GM13976 (cell line): Measurements from ENCODE around the gene BLTP2.
"Not testable (repeated sequence)": the region's sequence is repeated elsewhere in the genome, so short reads cannot be mapped to it uniquely, and the experiment has no call there.

Source experiments
- DNase-seq: peaks from one replicate; pipeline ENCODE4 v3.0.0; 2012; ENCODE audit warnings: low spot score
- CTCF ChIP-seq: IDR thresholded peaks from 2 replicates; pipeline ENCODE4 v1.5.1; 2012; ENCODE audit warnings: borderline replicate concordance, mild to moderate bottlenecking; ENCODE audit not compliant: insufficient read depth; ENCODE audit errors: extremely low read depth, missing control alignments, control extremely low read depth
- in situ Hi-C: fragments of 300-500 bp; cut with MboI; formaldehyde crosslinking; loops from one replicate; pipeline ENCODE4 v1.12.0; 2022; ENCODE audit warnings: low sequenced_read_pairs, mixed read lengths, inconsistent platforms; ENCODE audit not compliant: unreplicated experiment

Gene BLTP2

GRCh38 chr17:28663723-28664122 is 18.8 kb upstream of the BLTP2 start:
- in situ Hi-C loops, result no loop called here
- DNase-seq, result no peak
- TF ChIP-seq CTCF, result no peak

- in situ Hi-C loops, result no loop called here
- TF ChIP-seq CTCF, result no peak
- no peak for DNase-seq
Observed at GRCh38 chr17:28662527-28662829, 17.5 kb upstream of the BLTP2 start.

- in situ Hi-C loops, result no loop called here
- no peak for TF ChIP-seq CTCF
- DNase-seq, result peak; percentile 94
Observed at GRCh38 chr17:28661635-28662526, 16.9 kb upstream of the BLTP2 start, which contains the start of the genes SDF2 and SUPT6H. Gene SDF2 (minus strand): TSS chr17:28661906. CDS start chr17:28661876, 30 bp downstream. Gene SUPT6H (plus strand): TSS chr17:28662205. CDS start chr17:28673402, 11,197 bp downstream.

- in situ Hi-C loops, DNase-seq: not testable (repeated sequence)
Observed at GRCh38 chr17:28659497-28659881, 14.5 kb upstream of the BLTP2 start.

- DNase-seq, in situ Hi-C loops: not testable (repeated sequence)
Observed at GRCh38 chr17:28658766-28659496, 14.0 kb upstream of the BLTP2 start.

GRCh38 chr17:28658342-28658741 is 13.4 kb upstream of the BLTP2 start:
- DNase-seq, result not testable (repeated sequence)

GRCh38 chr17:28657756-28658155 is 12.8 kb upstream of the BLTP2 start:
- in situ Hi-C loops, result no loop called here
- no peak for TF ChIP-seq CTCF
- DNase-seq, result no peak

More at GRCh38 chr17:28658342-28658741, 13.4 kb upstream of the BLTP2 start:
- in situ Hi-C loops, result not testable (repeated sequence)

- DNase-seq, result no peak
- in situ Hi-C loops, result no loop called here
- no peak for TF ChIP-seq CTCF
Observed at GRCh38 chr17:28655160-28655559, 10.2 kb upstream of the BLTP2 start.
